DLD1 (cell line): Measurements from ENCODE around the gene CMA1.
"Not testable (repeated sequence)": the region's sequence is repeated elsewhere in the genome, so short reads cannot be mapped to it uniquely, and the experiment has no call there.

Source experiments
- in situ Hi-C: cut with HindIII; loops from 2 replicates; pipeline ENCODE4 v1.10.0; 2017; ENCODE audit warnings: low sequenced_read_pairs

CMA1 gene

DNA sequence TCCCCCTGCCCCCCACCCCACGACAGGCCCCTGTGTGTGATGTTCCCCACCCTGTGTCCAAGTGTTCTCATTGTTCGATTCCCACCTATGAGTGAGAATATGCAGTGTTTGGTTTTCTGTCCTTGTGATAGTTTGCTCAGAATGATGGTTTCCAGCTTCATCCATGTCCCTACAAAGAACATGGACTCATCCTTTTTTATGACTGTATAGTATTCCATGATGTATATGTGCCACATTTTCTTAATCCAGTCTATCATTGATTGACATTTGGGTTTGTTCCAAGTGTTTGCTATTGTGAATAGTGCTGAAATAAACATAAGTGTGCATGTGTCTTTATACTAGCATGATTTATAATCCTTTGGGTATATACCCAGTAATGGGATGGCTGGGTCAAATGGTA lies 37.6 kb downstream of the CMA1 start:
- in situ Hi-C loops, result not testable (repeated sequence)

- in situ Hi-C loops, result no loop called here
Observed at GRCh38 chr14:24465805-24466204, 42.3 kb downstream of the CMA1 start.

GRCh38 chr14:24465368-24465767 lies 42.7 kb downstream of the CMA1 start:
- in situ Hi-C loops, result no loop called here

DNA sequence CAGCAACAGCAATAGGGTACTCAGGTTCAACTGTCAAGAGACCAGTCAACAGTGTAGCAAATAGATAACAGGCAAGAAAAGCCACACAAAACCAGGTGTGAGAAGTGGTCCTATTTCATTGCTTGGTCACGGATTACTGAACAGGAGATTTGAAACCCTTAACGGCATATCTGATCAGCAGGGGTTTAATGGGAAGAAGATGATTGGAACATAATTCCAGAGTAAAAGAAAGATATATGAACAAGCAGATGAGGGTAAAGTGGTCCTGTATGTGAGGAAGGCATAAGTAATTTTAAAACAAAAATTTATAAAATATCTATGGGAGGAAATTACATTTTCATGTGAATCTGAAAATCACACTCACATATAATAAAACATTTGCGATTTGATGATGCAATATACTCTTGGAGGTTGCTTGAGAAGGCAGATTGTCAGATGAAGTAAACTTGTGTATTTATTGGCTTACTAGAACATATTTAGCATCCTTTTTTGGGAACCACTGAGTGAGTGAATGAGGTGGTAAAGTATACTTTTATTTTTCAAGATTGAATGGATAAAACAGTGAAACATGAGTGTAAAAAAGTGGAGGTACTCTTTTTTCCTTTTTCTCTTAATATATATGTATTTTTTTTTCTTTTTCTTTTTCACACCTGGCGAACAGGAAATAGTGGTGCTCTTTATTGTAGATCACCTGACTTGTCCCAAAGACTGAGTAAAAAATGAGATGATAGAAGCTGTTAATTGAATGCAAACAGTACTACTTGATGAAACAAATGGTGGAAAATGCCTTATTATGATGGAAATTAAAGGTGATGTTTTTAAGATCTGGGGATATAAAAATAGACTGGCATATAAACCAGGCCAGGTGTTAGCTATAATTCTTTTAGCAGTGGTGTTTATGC lies 43.9 kb downstream of the CMA1 start:
- in situ Hi-C loops, result no loop called here

DNA sequence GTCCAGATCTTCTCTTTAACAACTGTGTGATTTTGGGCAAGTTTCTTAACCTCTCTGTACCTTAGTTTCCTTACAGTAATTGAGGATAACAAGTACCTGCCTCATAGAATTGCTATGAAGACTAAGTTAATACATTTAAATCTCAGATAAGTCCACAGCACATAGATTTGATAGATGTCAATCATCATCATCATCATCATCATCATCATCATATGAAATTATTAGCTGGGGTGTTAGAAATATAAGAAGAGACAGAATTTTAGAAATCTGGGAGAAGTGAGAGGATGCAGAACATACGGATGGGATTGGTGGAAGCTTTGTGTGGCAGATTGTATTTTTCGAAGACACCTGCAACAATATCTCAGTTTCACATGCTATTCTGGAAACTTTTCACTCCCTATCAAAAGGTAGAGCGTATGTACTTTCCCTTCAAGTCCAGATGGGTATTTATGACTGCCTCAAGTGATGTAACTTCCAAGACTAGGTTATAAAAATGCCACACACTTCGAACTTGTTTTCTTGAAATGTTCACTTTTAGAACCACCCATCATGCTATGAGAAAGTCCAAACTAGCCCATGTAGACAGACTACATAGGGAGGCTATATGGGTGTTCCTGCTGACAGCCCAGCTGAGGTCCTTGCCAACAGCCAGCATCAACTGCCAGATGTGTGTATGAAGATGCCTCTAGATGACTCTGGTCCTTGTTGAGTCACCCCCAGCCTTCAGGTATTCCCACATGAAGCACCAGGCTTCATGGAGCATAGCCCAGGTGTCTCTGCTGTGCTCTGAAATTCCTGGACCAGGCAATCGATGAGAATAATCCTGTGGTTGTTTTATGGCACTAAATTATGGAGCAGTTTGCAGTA lies 44.8 kb downstream of the CMA1 start:
- in situ Hi-C loops, result no loop called here

GRCh38 chr14:24461336-24461735 lies 46.7 kb downstream of the CMA1 start:
- in situ Hi-C loops, result no loop called here

GRCh38 chr14:24459331-24459730 lies 48.7 kb downstream of the CMA1 start:
- in situ Hi-C loops, result no loop called here

- in situ Hi-C loops, result no loop called here
Observed at GRCh38 chr14:24458736-24459135, 49.3 kb downstream of the CMA1 start.

DNA sequence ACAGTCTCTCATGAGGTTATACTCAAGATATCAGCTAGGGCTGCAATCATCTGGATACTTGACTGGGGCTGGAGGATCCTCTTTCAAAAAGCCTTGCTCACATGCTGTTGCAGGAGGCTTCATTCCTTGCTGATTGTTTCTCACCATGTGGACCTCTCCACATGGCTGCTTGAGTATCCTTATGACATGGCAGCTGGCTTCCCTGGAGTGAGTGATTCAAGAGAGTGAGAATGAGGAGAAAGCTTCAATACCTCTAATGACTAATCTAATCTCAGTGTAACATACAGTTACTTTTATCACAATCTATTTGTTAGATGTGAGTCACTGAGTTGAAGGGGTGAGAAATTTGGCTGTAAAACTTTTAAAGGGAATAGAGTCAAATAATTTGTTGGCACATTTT lies 51.1 kb downstream of the CMA1 start:
- in situ Hi-C loops, result no loop called here
